Measurements from ENCODE around the gene ACOT7. TPM values are rescaled to one million over a fixed set of nuclear protein-coding genes. Genes with fewer than 3 reads are reported as not detected.

ACOT7 gene
- total and polyA plus RNA-seq, 2 experiments from 2014 or later: 167 to 169 TPM

- TF ChIP-seq ETS1 (IDR thresholded peaks at IDR 0.05) (no peak), ZNF114 (CRISPR knock-in tag; IDR thresholded peaks at IDR 0.05) (no peak)
Observed at GRCh38 chr1:6350416-6351088, 43.0 kb downstream of the ACOT7 start (continued).

GRCh38 chr1:6349254-6349943, 44.2 kb downstream of the ACOT7 start:
- no peak overlapping the region for H3K27ac ChIP-seq (ENCODE audit: low read depth)
- Mint-ChIP-seq H3K4me3 (no peak overlapping the region), H3K27ac (no peak overlapping the region), H3K27me3 (ENCODE audit: insufficient read depth, low read depth, poor library complexity) (peaks cover 10% of the 10 kb centered on the region), H3K4me1 (peaks cover 21% of the 10 kb centered on the region), H3K36me3 (ENCODE audit: low read depth) (peaks cover 2% of the 10 kb centered on the region; the same call in 2 of the 3 replicates), H3K9me3 (no peaks in the 10 kb centered on the region)
- H2AFZ ChIP-seq: no peak overlapping the region
- peaks cover 31% of the 10 kb centered on the region for H3K79me2 ChIP-seq (replicated peaks; ENCODE audit: insufficient read depth)
- ATAC-seq (no peak), DNase-seq (ENCODE audit: low spot score) (no peak)
- H3K4me1 ChIP-seq (ENCODE audit: insufficient read depth): no peaks in the 10 kb centered on the region; the same call in 1 of the 2 replicates
- H3K27me3 ChIP-seq (ENCODE audit: insufficient read depth): no peaks in the 10 kb centered on the region
- no peaks in the 10 kb centered on the region for H3K9me2 ChIP-seq (ENCODE audit: insufficient read depth)
- no peak overlapping the region for H3K4me2 ChIP-seq
- H3K36me3 ChIP-seq (ENCODE audit: insufficient read depth): no peaks in the 10 kb centered on the region
- TF ChIP-seq POLR2AphosphoS5 (IDR thresholded peaks at IDR 0.05; ENCODE audit: low read depth): no peak
- TF ChIP-seq STAT1 (IDR thresholded peaks at IDR 0.05; ENCODE audit: unreplicated experiment): no peak
- TF ChIP-seq ZNF331 (CRISPR knock-in tag; IDR thresholded peaks at IDR 0.05; ENCODE audit: low read depth): no peak
- no peak for TF ChIP-seq NANOG (IDR thresholded peaks at IDR 0.05; ENCODE audit: borderline replicate concordance)
- TF ChIP-seq ETS1 (IDR thresholded peaks at IDR 0.05): no peak
- TF ChIP-seq EZH2 (IDR thresholded peaks at IDR 0.05; ENCODE audit: low read depth, unreplicated experiment): no peak
- TF ChIP-seq CTCF (conservative IDR thresholded peaks at IDR 0.05; ENCODE audit: low read depth in 2 of 2): no peak
- TF ChIP-seq, protein P1, sequence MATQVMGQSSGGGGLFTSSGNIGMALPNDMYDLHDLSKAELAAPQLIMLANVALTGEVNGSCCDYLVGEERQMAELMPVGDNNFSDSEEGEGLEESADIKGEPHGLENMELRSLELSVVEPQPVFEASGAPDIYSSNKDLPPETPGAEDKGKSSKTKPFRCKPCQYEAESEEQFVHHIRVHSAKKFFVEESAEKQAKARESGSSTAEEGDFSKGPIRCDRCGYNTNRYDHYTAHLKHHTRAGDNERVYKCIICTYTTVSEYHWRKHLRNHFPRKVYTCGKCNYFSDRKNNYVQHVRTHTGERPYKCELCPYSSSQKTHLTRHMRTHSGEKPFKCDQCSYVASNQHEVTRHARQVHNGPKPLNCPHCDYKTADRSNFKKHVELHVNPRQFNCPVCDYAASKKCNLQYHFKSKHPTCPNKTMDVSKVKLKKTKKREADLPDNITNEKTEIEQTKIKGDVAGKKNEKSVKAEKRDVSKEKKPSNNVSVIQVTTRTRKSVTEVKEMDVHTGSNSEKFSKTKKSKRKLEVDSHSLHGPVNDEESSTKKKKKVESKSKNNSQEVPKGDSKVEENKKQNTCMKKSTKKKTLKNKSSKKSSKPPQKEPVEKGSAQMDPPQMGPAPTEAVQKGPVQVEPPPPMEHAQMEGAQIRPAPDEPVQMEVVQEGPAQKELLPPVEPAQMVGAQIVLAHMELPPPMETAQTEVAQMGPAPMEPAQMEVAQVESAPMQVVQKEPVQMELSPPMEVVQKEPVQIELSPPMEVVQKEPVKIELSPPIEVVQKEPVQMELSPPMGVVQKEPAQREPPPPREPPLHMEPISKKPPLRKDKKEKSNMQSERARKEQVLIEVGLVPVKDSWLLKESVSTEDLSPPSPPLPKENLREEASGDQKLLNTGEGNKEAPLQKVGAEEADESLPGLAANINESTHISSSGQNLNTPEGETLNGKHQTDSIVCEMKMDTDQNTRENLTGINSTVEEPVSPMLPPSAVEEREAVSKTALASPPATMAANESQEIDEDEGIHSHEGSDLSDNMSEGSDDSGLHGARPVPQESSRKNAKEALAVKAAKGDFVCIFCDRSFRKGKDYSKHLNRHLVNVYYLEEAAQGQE (IDR thresholded peaks at IDR 0.05; ENCODE audit: unreplicated experiment): no peak
- TF ChIP-seq JUNB (IDR thresholded peaks at IDR 0.05; ENCODE audit: unreplicated experiment): no peak
- peaks cover 8% of the 10 kb centered on the region; the same call in 1 of the 2 replicates for H3F3A ChIP-seq (replicated peaks; ENCODE audit: low read depth)
- no peak overlapping the region for H3K4me3 ChIP-seq
- H4K20me1 ChIP-seq (replicated peaks; ENCODE audit: insufficient read depth): peaks cover 28% of the 10 kb centered on the region

All from GM23338 (cell line).